Cerebellar nuclear complex (tissue), 1 donor: Measurements from ENCODE around the gene TRA2A.
"Not testable (repeated sequence)": the region's sequence is repeated elsewhere in the genome, so short reads cannot be mapped to it uniquely, and the experiment has no call there.

Experiments used
- DNase-seq, 2 experiments: peaks; one replicate each; lab custom pipeline; 2025; lab: John Stamatoyannopoulos, UW

TRA2A gene

GRCh38 chr7:23494009-23494408 lies 37.8 kb downstream of the TRA2A start:
- DNase-seq = no peak

- DNase-seq = no peak
Observed at GRCh38 chr7:23491502-23491901, 40.3 kb downstream of the TRA2A start.

DNA sequence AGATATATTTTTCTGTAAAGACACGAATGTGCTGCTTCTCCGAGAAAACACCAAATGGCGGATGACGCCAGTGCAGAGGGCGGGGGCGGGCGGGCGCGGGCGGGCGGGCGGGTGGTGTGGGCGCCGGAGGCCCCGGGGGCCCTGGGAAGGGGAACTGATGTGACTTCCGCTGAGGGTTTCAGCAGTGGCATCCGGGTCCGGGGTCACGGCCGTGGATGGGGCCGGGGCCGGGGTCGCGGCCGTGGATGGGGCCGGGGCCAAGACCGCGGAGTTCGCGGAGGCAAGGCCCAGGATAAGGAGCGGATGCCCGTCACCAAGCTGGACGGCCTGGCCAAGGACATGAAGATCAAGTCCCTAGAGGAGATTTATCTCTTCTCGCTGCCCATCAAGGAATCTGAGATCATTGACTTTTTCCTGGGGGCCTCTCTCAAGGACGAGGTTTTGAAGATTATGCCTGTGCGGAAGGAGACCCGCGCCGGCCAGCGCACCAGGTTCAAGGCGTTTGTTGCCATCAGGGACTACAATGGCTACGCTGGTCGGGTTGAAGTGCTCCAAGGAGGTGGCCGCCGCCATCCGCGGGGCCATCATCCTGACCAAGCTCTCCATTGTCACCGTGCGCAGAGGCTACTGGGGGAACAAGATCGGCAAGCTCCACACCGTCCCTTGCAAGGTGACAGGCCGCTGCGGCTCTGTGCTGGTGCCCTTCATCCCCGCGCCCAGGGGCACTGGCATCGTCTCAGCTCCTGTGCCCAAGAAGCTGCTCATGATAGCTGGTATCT lies 41.2 kb downstream of the TRA2A start:
- DNase-seq = no peak

DNA sequence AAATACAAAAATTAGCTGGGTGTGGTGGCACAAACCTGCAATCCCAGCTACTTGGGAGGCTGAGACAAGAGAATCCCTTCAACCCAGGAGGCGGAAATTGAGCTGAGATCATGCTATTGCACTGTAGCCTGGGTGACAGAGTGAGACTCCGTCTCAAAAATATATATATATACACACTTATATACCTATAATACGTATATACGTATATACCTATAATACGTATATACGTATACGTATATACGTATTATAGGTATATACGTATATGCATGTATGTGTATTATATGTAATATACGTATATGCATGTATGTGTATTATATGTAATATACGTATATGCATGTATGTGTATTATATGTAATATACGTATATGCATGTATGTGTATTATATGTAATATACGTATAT lies 43.1 kb downstream of the TRA2A start:
- DNase-seq = not testable (repeated sequence)

DNA sequence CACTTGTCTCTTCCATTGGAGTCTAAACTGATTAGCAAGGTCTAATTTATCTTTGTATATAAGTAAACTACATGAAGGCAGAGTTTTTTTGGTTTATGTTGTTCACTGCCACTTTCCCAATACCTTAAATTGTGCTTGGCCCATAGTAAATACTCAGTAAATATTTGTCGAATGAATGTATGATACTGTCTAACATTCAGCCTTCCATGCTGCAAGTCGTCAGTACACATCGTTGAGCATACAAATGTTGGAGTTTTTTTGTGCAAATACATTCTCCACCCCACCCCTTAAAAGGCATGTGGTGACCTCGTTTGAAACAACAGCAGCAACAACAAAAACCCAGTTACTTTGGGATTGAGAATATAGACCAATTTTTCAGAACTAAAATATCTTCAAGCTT lies 44.1 kb downstream of the TRA2A start:
- no peak for DNase-seq

- DNase-seq = no peak
Observed at GRCh38 chr7:23486002-23486773, 45.6 kb downstream of the TRA2A start.

- DNase-seq = no peak
Observed at GRCh38 chr7:23482686-23483085, 49.1 kb downstream of the TRA2A start.

DNA sequence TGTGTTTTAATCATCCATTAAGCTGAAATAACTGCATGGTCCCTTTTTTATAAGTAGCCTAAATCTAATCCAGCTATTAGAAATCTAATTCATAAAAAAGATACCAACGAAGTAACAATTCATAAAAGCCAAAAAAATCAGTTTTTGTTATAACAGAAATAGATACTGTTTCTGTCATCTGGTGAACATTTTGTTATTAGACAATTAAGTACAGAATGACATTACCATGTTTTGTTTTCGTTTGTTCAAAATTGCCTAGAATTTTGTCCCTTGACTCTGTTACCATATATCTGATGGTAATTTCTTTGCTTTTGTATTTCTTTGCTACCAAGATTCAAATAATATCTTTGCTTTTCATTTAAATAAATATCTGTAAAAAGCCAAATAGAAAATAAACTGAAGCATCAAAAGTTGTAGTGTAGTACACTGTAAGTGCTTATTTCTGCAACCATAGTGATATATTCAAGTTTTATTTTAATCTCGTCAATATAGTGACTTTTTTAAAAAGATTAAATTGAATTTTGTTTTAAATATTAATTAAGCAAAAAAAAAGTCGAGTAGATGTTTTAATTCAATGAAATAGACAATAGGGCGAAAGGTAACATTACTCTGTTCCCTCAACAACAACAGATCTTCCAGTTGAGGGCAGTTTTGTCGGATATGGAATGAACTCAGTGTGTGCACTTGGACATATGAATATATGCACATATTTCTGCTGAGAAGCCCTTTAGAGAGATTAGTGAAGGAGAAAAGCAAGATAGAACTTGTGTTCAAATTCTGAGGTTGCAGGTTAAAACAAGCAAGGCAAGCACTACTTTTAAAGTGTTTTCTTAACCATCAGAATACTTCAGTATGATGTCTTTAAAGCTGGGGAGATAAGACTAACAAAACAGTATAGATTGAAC lies 53.6 kb downstream of the TRA2A start:
- DNase-seq = no peak

DNA sequence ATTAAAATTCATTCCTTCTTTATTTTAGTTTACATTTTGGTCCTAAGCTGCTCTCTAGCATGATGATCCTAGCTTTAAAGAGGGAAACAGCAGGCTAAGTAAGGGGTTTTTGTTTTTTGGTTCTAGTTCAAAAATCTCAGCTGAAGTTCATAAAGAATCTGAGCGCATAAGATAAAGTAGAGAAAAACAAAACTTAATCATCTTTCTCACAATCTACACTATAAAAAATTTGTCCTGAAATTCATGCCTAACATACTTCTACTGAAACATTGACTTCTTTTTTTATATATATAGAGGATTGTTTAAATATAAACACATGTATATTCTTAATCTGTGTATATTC lies 54.7 kb downstream of the TRA2A start:
- no peak for DNase-seq

DNA sequence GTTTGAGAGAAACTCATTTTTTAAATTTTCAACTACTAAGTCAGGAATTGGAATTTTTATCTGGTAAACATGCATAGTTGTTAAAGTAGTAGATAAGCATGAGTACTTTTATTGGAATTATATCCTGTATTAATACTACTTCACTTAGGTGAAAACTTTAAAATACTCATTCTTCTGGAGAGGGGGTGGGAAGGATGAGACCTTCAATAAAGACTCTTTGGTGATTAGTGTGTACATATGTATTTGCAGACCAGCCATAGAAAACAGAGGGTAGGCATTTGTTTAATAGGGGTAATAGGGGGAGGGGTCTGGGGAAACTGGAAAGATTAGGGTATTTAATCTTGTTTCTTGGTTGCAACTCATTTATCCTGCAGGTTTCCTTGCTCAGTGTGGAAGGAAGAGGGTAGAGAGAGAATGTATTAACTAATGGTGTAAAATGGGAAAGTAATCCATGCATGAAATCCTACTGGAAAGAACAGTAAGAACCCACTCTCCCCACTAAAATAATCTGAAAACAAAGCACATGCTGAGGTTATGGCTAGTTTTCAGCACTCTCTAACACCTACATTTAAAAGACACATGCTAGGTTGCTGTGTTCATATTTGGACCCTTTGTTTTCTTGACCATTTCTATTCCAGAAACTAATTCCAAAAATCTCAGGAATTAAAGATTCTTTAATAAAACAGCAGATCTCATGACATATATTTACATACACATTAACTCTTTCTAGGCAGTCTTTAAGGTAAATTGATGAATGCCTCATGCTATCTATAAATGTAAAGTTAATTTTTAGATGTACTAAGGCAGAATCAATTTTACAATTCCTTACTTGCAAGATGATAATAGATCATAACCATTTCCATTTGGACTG lies 55.3 kb downstream of the TRA2A start:
- DNase-seq = no peak

GRCh38 chr7:23475576-23475839 lies 56.3 kb downstream of the TRA2A start:
- DNase-seq = no peak

- DNase-seq = no peak
Observed at GRCh38 chr7:23474829-23475575, 56.8 kb downstream of the TRA2A start.

GRCh38 chr7:23474094-23474828 lies 57.5 kb downstream of the TRA2A start:
- DNase-seq = no peak

DNA sequence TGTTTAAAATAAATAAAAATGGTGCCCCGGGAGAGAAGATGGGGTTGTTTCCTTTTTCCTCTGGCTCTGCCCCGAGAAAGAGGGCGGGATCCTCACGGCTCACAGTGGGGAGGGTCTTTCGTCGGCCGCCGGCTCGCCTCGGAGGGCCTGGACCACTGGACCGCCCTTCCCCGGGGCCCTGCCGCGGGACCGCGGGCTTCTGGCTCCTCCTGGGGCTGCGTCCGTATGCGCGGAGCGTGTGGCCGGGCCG lies 58.0 kb downstream of the TRA2A start:
- no peak for DNase-seq

GRCh38 chr7:23472956-23473843 lies 58.6 kb downstream of the TRA2A start:
- DNase-seq = no peak

DNA sequence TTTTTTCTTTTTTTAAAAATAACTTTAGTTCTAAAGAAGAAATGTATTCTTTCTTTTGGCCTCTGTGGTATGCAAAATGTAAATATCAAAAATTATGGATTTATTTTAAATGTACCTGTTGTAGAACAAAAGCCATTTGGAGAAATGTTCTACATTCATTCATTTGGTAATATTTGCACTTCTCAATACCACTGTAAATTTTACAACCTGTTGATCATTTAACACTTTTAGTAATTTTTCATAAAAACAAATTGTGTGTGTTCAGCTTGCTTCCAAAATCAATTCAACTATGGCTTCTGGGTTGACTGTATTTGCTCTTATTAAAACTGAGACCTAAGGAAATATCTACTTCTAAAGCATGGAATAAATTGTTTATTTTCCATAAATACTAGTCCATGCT lies 59.2 kb downstream of the TRA2A start:
- no peak for DNase-seq

DNA sequence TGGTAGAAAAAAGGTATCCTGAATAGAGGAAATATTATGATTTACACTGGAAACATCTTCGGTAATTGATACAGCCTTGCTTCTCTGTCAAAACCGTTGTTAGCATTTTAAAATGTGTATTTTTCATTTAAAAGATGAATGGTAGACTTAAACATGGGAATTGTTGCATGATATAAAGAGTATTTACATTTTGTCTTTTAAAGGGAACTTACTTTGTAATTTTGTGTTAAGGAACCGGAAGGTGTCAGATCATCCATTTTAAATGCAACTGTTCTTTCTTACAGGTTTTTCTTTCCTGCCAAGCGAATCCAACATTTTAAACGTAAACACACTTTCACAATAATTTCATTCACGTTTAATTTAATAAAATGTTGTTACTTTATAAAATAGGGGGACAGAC lies 59.7 kb downstream of the TRA2A start:
- no peak for DNase-seq

DNA sequence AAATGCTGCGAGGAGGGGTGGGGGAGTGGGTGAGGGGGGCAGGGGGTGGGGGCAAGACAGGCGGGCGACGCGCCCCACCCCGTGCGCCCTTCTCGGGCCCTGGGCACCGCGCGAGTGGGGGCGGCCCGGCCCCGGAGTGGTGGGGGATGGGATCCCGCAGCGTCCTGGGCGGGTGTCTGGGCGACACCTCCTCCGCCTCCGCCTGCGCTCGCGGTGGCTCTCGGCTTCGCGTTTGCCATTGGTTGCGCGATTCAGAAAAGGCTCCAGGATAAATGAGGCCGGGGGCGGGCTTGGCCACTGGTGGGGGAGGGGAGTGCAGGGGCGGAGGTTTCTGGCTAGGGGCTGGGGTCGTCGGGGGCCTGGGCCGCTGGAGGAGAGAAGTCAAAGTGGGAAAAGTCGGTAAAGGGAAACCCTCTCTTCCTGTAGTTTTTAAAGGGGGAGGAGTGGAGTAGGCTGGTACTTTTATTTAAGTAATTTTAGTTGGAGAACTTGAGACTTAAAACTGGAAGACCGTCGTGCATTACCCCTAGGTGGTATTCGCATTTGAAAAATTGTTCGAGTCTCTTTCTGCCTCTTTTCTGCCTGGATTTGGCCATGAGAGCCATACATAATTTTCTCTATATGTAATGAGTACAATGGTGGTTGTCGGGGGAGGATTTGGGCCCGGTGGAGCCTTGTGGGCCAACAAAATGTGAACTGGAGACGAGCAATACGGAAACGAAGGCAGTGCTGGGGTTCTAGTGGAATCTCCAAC lies 60.5 kb downstream of the TRA2A start:
- DNase-seq = no peak
